DMS79 treated with DMSO at 0.1 percent for 48 hours (cell line): ENCODE results near the gene FGF21.
"Not testable (repeated sequence)": the region's sequence is repeated elsewhere in the genome, so short reads cannot be mapped to it uniquely, and the experiment has no call there.

Experiments used
- DNase-seq: peaks from one replicate; lab custom pipeline; 2025; lab: John Stamatoyannopoulos, UW

Gene FGF21

GRCh38 chr19:48751845-48752495 lies 3.4 kb upstream of the FGF21 start:
- DNase-seq: peak; percentile 55

GRCh38 chr19:48752496-48753365 lies 2.6 kb upstream of the FGF21 start, which contains the start of gene FUT1:
Gene FUT1, minus strand, starts transcription at chr19:48752641. Its CDS starts 1,360 bp downstream, at chr19:48751281.
- peak; percentile 92 for DNase-seq

GRCh38 chr19:48755787-48756186 lies 463 bp downstream of the FGF21 start:
- no peak for DNase-seq

GRCh38 chr19:48756212-48756611 lies 888 bp downstream of the FGF21 start:
- no peak for DNase-seq

DNA sequence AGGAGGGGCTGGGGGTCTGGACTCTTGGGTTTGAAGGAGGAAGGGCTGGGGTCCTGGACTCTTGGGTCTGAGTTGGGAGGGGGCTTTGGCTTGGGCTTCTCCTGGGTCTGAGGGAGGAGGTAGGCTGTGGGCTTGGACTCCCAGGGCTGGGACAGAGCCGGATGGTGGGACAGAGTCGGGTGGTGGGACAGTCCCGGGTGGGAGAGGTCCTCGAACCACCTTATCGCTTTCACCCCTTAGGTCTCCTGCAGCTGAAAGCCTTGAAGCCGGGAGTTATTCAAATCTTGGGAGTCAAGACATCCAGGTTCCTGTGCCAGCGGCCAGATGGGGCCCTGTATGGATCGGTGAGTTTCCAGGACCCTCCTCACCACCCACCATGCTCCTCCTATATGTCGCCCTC lies 1.4 kb downstream of the FGF21 start:
- no peak for DNase-seq

DNA sequence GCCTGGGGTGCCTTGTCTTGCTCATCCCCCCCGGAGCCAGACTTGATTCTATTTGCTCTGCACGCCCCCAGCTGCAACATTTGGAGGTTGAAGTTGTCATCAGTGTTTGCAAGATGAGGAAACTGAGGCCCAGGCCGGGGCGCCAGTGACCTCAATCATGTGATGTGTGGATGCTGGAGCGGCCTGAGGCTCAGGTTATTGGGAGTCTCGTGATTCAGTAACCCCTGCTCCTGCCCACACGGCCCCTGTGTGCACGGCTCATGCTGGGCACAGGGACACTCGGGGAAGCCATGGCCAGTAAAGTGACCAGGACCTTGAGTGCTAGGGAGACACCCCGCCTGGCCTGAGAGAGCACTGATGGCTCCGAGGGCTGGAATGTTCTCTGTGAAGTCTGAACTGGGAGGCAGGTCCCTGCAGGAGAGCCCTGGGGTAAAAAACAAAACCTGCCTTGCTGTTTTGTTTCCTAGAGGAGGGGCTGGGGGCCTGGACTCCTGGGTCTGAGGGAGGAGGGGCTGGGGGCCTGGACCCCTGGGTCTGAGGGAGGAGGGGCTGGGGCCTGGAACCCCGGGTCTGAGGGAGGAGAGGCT lies 1.9 kb downstream of the FGF21 start:
- DNase-seq: no peak

- no peak for DNase-seq
These were observed 2.4 kb downstream of the FGF21 start for GRCh38 chr19:48757741-48758144.

DNA sequence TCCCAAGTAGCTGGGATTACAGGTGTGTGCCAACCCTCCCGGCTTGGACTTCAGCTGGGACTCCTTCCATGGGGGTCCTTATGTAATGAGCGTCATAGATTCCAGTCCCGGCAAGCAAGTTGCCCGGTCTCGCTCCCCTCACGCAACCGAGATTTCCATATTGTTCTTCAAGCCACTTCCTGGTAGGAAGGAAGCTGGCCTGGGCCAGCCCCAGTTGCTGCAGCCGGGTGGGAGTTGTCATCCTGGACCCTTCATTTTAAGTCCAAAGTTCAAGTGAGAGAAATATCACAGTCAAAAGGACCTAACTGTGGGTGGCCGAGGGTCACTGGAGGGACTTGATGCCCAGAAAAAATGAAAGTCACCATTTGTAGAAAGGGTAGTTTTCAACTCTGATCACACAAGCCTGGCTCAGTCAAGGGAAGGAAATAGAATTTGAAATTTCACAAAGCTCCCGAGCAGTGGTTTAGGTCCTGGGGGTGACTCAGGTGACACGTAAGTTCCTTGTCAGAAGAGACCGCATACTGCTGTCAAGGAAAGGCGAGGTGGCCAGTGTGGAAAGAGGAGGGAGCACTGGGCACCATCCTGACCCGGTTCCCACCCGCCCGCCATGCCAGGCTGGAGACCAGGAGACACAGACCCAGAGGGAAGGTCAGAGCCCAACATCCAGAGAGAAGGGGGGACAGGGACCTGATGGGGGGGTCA lies 5.3 kb downstream of the FGF21 start:
- no peak for DNase-seq

DNA sequence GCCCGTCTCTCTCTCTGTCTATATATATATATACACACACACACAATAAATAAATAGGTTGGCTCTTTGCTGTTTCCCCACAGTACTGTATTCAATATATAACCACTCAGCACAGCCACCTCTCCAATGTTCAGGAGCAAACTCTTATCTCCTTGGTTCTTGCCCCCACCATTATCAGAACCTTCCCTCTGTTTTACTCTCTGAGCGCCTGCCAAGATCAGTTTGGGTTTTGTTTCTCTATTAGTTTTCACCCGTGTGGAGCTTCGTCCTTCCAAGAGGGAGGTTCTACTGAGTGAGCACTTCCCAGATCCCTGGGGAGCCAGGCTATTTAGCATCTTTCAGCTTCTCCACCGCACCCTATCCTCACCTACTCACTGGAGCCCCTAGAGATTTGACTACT lies 10.5 kb downstream of the FGF21 start:
- not testable (repeated sequence) for DNase-seq

DNA sequence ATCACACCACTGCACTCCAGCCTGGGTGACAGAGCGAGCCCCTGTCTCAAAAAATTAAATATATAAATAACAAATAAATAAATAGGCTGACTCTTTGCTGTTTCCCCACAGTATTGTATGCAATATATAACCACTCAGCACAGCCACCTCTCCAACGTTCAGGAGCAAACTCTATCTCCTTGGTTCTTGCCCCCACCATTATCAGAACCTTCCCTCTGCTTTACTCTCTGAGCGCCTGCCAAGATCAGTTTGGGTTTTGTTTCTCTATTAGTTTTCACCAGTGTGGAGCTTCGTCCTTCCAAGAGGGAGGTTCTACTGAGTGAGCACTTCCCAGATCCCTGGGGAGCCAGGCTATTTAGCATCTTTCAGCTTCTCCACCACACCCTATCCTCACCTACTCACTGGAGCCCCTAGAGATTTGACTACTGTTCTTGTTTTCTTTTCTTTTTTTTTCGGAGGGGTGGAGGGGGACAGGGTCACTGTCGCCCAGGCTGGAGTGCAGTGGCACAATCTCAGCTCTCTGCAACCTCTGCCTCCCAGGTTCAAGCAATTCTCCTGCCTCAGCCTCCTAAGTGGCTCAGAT lies 12.9 kb downstream of the FGF21 start:
- not testable (repeated sequence) for DNase-seq

DNA sequence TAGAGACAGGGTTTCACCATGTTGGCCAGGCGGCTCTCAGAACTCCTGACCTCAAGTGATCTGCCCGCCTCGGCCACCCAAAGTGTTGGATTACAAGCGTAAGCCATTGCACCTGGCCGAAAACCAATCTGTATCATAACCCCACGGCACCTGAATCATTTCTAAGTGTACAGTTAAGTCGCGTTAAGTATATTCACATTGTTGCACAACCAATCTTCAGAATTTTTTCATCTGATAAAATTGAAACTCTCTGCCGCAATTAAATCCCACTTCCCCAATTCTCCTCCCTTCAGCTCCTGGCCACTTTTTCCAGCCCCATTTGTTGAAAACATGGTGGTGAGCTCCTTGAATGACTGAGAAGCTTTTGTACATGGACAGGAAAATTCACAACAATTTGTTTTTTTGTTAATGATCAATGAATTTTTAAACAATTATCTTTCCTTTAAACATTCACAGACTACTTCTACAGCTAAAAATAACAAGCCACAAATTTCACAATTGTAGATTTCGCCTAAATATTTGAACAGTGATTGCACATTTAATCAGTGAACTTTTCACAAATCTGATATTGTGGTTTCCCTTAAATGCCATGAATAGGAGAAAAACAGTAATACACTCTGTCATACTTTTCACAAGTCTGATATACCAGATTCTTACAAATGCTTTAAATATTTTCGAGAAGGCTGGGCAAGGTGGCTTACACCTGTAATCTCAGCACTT lies 13.8 kb downstream of the FGF21 start:
- no peak for DNase-seq

DNA sequence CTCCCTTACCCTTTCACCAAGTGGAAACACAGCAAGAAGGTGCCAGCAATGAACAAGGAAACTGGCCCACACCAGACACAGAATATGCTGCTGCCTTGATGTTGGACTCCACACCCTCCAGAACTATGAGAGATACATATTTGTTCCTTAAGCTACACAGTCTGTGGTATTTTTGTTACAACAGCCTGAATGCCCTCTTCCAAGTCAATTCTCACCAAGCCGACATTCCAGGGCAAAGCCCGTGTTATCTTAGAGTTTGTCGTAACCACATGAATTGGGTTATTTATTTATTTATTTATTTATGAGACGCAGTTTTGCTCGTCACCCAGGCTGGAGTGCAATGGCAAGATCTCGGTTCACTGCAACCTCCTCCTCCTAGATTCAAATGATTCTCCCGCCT lies 14.9 kb downstream of the FGF21 start:
- DNase-seq: no peak

- no peak for DNase-seq
These were observed 15.6 kb downstream of the FGF21 start for GRCh38 chr19:48770734-48771472.

DNA sequence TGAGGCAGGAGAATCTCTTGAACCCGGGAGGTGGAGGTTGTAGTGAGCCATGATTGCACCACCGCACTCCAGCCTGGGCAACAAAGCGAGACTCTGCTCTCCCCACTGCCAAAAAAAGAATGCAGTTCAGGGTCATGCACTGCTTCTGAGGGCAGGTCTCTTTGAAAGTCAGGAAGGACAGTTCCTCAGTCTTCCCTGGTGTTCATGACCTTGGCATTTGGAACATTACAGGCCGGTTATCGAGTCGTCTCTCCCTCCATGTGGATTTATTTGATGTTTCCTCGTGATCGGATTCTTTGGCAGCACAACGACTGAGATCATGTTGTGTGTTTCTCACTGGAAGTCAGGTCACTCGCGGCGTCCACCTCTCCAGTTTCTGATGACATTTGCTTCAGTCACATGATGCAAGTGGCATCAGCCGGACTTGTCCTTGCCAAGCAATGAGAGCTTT lies 17.2 kb downstream of the FGF21 start:
- DNase-seq: no peak

DNA sequence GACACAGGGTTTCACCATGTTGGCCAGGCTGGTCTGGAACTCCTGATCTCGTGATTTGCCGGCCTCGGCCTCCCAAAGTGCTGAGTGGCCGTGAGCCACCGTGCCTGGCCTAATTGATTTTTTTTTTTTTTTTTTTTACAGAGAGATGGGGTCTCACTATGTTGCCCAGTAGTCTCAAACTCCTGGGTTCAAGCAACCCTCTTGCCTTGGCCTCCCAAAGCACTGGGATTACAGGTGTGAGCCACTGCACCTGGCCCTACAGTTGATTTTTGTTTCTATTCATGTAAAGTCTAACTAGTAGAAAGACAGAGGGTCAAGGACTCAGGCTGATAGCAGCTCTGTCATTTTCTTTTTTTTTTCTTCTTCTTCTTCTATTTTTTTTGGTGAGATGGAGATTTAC lies 21.8 kb downstream of the FGF21 start:
- no peak for DNase-seq

- no peak for DNase-seq
These were observed 22.4 kb downstream of the FGF21 start for GRCh38 chr19:48777720-48778119.

GRCh38 chr19:48779636-48780035 lies 24.3 kb downstream of the FGF21 start:
- no peak for DNase-seq

DNA sequence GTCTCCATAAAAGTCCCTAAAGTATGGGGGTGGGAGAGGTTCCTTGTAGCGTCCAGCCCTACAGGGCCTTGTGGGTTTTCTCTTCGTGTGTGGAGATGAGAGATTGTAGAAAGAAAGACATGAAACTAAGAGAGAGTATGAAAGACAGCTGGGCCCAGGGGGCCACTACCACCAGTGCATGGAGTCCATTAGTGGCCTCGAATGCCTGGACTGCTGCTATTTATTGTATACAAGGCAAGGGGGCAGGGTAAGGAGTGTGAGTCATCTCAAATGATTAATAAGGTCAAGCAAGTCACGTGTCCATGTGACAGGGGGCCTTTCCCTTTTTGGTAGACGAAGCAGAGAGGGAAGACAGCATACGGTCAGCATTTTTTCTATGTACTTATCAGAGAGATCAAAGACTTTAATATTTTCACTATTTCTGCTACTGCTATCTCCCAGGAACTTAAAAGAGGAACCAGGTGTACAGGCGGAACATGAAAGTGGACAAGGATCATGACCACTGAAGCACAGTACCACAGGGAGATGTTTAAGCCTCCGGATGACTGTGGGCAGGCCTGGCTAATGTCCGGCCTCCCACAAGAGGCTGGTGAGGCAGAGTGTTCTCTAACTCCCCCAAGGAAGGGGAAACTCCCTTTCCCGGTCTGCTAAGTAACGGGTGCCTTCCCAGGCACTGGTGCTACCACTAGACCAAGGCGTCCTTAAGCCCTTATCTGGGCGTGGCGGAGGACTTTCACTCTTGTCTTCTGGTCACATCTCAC lies 25.5 kb downstream of the FGF21 start:
- DNase-seq: no peak

DNA sequence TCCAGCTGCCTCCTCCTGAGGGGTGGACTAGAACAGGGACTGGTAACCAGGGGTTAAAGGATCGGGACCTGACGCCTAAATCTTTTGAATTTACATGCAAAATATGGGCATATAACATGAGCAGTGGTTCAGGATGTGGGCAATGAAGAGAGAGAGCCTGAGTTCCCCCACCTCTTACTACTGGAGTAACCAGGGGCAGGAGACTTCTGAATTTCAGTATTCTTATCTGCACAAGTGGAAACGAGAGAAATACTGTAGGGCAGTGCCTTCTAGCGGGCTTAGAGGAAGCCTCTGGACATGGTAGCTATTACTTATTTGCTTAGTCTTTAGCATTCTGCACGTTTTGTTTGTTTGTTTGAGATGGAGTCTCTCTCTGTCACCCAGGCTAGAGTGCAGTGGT lies 29.2 kb downstream of the FGF21 start:
- DNase-seq: no peak

DNA sequence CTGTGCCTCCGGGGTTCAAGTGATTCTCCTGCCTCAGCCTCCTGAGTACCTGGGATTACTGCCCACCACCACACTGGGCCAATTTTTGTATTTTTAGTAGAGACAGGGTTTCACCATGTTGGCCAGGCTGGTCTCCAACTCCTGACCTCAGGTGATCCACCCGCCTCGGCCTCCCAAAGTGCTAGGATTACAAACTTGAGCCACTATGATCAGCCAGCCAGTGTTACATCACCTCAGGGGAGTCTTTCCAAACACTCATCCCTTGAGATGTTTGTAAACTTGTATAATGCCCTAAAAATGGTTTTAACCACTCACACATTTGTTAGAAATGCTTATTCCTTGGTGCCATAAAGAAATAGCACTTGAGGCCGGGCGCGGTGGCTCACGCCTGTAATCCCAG lies 31.1 kb downstream of the FGF21 start:
- DNase-seq: not testable (repeated sequence)
